Choroid plexus epithelial cell (primary cell): ENCODE results near the gene RCC2.

Experiments
- DNase-seq: peaks from one replicate; pipeline ENCODE4 v3.0.0-alpha.2; 2010; ENCODE audit warnings: low read depth
- H3K4me3 ChIP-seq: 2 replicates; pipeline ENCODE4 v1.5.1; 2011; ENCODE audit warnings: low read depth, mild to moderate bottlenecking, control low read depth, low read length, moderate library complexity
- CTCF ChIP-seq: conservative IDR thresholded peaks from 2 replicates; pipeline ENCODE4 v1.5.1; 2011; ENCODE audit warnings: low read depth, mild to moderate bottlenecking, control low read depth, inconsistent platforms, low read length, moderate library complexity

RCC2 gene

GRCh38 chr1:17427696-17428660, 11.5 kb downstream of the RCC2 start:
- no peak for DNase-seq
- H3K4me3 ChIP-seq = no peak overlapping the region
- TF ChIP-seq CTCF = no peak

- DNase-seq = no peak
- no peak overlapping the region for H3K4me3 ChIP-seq
- TF ChIP-seq CTCF = no peak
Observed at GRCh38 chr1:17425806-17426600, 13.5 kb downstream of the RCC2 start.

GRCh38 chr1:17423781-17424245, 15.7 kb downstream of the RCC2 start:
- TF ChIP-seq CTCF = no peak
- H3K4me3 ChIP-seq = no peak overlapping the region
- DNase-seq = peak; percentile 37

GRCh38 chr1:17422461-17422860, 17.0 kb downstream of the RCC2 start:
- no peak for TF ChIP-seq CTCF
- H3K4me3 ChIP-seq = no peak overlapping the region
- DNase-seq = no peak

- TF ChIP-seq CTCF = no peak
- DNase-seq = no peak
- H3K4me3 ChIP-seq = no peak overlapping the region
Observed at GRCh38 chr1:17420391-17420918, 19.0 kb downstream of the RCC2 start.

GRCh38 chr1:17419626-17420328, 19.7 kb downstream of the RCC2 start:
- peak; percentile 56 for DNase-seq
- H3K4me3 ChIP-seq = no peak overlapping the region
- peak; percentile 77 for TF ChIP-seq CTCF
